ENCODE results near the gene USP4. TPM values are rescaled to one million over a fixed set of nuclear protein-coding genes. Genes with fewer than 3 reads are reported as not detected.
"Not testable (repeated sequence)": the region's sequence is repeated elsewhere in the genome, so short reads cannot be mapped to it uniquely, and the experiment has no call there.

The USP4 gene
- total RNA-seq, 1 donor from 2014 or later: 78.6 TPM

DNA sequence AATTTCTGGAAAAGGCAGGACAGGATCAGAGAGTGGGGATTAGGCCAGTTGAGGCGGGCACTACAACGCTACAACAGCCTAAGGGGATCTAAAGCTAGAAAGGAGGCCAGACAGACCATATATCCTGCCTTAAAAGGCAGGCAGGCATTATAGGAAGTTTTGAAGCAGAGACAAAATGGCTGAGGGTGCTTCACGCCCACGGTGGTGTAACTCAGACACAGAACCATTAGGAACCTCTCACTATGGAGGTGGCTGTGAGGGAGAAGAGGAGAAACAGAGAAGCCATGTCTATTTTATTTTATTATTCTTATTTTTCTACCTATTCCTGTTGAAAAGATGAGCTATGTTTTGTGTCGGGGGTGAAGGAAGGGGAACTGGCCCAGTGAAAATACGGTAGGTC lies 2.1 kb upstream of the USP4 start:
- intact Hi-C loops (cut with micrococcal nuclease): loop anchor here (2.0 to 5.0 kb wide), 3 partner anchors 85 to 247 kb away; partner anchors contain the start of genes CCDC71, NICN1 and QRICH1
- DNase-seq (ENCODE audit: low spot score): no peak
- H3K27ac Mint-ChIP-seq: peak overlapping the region; percentile 89
- H3K27me3 Mint-ChIP-seq (ENCODE audit: low read depth): no peaks in the 10 kb centered on the region
- H3K9me3 Mint-ChIP-seq: no peaks in the 10 kb centered on the region
- H3K4me1 Mint-ChIP-seq (ENCODE audit: low read depth): peaks cover 37% of the 10 kb centered on the region
- H3K4me3 Mint-ChIP-seq (ENCODE audit: low read depth): peak overlapping the region; percentile 43
- peaks cover 11% of the 10 kb centered on the region for H3K36me3 Mint-ChIP-seq (ENCODE audit: low read depth)

DNA sequence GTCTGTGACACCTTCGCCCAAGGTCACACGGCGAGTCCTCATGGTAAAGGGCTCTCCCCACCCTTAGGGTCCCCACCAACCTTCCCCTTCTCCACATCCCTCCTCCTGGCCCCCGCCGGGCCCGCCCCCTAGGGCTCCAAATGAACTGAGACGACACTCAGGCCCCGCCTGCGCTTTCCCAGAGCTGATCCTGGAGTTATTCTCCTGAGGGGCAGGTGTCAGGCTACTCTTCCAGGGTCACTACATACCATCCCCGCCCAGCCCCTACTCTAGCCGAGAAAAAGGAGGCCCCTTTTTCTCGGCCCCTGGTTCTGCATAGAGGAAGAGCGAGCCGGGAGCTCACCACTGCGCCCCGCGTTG lies 292 bp downstream of the USP4 start:
- intact Hi-C loops (cut with micrococcal nuclease): no loop called here
- peaks cover 28% of the 10 kb centered on the region for H3K36me3 Mint-ChIP-seq (ENCODE audit: low read depth)

DNA sequence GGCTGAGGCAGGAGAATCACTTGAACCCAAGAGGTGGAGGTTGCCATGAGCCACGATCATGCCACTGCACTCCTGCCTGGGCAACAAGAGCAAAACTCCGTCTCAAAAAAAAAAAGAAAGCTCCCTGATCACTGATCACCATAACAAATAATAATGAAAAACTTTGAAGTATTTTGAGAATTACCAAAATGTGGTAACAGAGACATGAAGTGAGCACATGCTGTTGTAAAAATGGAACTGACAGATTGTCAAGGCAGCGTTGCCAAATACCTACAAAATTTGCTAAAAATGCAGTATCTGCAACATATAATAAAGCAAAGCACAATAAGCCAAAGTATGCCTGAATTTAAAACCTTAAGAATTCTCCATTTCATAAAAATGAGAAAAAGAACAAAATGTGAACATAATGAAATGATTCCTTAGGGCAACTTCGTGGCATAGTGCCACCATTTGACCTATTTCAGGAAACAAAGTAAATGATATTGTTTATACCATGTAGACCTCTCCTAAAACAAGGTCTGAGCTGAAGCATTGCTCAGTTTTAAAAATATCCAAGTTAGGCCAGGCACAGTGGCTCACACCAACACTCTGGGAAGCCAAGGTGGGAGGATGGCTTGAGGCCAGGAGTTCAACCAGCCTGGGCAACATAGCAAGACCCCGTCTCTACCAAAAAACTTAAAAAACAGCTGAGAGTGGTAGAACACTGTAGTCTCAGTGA lies 5.8 kb downstream of the USP4 start:
- Mint-ChIP-seq H3K27me3 (ENCODE audit: low read depth) (no peaks in the 10 kb centered on the region), H3K27ac (peak overlapping the region; percentile 22), H3K36me3 (ENCODE audit: low read depth) (peaks cover 67% of the 10 kb centered on the region), H3K9me3 (no peaks in the 10 kb centered on the region), H3K4me3 (ENCODE audit: low read depth) (no peak overlapping the region), H3K4me1 (ENCODE audit: low read depth) (peaks cover 20% of the 10 kb centered on the region)
- DNase-seq (ENCODE audit: low spot score): no peak
- intact Hi-C loops (cut with micrococcal nuclease): no loop called here

More for the DNA sequence above, 292 bp downstream of the USP4 start:
- no peaks in the 10 kb centered on the region for H3K9me3 Mint-ChIP-seq
- DNase-seq (ENCODE audit: low spot score): peak; percentile 31
- peak overlapping the region; percentile 95 for H3K4me3 Mint-ChIP-seq (ENCODE audit: low read depth)
- H3K27me3 Mint-ChIP-seq (ENCODE audit: low read depth): no peaks in the 10 kb centered on the region
- H3K27ac Mint-ChIP-seq: peak overlapping the region; percentile 96
- H3K4me1 Mint-ChIP-seq (ENCODE audit: low read depth): peaks cover 33% of the 10 kb centered on the region

DNA sequence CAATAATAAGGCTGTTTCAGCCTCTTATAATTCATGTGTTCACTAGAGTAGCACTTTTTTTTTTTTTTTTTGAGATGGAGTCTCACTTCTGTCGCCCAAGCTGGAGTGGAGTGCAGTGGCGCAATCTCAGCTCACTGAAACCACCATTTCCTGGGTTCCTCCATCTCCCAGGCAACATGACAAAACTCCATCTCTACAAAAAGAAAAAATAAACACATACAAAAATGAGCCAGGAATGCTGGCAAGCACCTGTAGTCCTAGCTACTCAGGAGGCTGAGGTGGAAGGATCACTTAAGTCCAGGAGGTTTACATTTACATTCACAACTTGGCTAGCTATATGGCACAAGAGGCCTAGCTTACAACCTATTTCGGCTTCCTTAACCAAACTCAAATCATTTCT lies 6.8 kb downstream of the USP4 start:
- no peak overlapping the region for H3K27ac Mint-ChIP-seq
- no peaks in the 10 kb centered on the region for H3K9me3 Mint-ChIP-seq
- no peaks in the 10 kb centered on the region for H3K27me3 Mint-ChIP-seq (ENCODE audit: low read depth)
- DNase-seq (ENCODE audit: low spot score): no peak
- H3K4me1 Mint-ChIP-seq (ENCODE audit: low read depth): peaks cover 12% of the 10 kb centered on the region
- no peak overlapping the region for H3K4me3 Mint-ChIP-seq (ENCODE audit: low read depth)
- peaks cover 66% of the 10 kb centered on the region for H3K36me3 Mint-ChIP-seq (ENCODE audit: low read depth)
- intact Hi-C loops (cut with micrococcal nuclease): no loop called here

DNA sequence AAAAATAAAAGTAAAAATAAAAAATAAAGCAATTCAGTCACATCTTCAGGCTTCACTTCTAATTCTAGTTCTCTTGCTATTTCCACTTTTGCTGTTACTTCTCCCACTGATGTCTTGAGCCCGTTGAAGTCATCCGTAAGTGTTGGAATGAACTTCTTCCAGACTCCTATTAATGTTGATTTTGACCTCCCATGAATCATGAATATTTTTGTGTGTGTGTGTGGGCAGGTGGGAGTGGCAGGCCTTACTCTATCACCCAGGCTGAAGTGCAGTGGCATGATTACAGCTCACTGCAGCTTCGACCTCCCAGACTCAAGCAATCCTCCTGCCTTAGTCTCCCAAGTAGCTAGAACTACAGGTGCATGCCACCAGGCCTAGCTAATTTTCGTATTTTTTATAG lies 10.7 kb downstream of the USP4 start:
- Mint-ChIP-seq H3K9me3 (no peaks in the 10 kb centered on the region), H3K4me3 (ENCODE audit: low read depth) (no peak overlapping the region), H3K36me3 (ENCODE audit: low read depth) (peaks cover 69% of the 10 kb centered on the region), H3K27me3 (ENCODE audit: low read depth) (no peaks in the 10 kb centered on the region), H3K4me1 (ENCODE audit: low read depth) (peaks cover 8% of the 10 kb centered on the region), H3K27ac (no peak overlapping the region)
- intact Hi-C loops (cut with micrococcal nuclease): no loop called here
- DNase-seq (ENCODE audit: low spot score): no peak

DNA sequence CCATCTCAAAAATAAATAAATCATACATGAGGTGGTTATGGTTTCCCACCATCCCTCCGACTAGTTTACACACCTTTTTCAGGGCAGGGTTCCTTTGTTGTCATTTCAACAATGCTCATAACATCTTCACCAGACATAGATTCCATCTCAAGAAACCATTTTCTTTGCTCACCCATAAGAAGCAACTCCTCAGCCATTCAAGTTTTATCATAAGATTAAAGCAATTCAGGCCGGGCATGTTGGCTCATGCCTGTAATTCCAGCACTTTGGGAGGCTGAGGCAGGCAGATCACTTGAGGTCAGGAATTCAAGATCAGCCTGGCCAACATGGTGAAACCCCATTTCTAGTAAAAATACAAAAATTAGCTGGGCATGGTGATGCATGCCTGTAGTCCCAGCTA lies 11.5 kb downstream of the USP4 start:
- H3K27me3 Mint-ChIP-seq (ENCODE audit: low read depth); DNase-seq (ENCODE audit: low spot score); H3K4me1 Mint-ChIP-seq (ENCODE audit: low read depth); intact Hi-C loops (cut with micrococcal nuclease); H3K4me3 Mint-ChIP-seq (ENCODE audit: low read depth); H3K27ac Mint-ChIP-seq; H3K9me3 Mint-ChIP-seq: not testable (repeated sequence)
- peaks cover 69% of the 10 kb centered on the region for H3K36me3 Mint-ChIP-seq (ENCODE audit: low read depth)

DNA sequence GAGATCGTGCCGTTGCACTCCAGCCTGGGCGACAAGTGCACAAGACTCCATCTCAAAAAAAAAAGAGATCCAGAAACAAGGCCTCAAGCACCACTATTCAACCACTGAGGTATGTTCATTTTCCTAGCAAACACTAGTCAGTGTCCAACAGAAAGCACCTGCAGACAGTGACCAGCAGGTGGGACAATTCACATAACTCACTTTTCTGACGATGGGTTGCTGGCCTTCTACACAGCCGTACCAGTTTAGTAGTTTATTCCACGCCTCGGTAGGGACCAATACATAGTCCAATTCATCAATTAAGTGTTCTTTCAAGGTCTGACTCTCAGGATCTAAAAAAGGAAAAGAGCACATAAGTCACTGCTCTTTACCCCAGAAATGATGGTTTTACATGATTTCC lies 12.4 kb downstream of the USP4 start:
- Mint-ChIP-seq H3K4me1 (ENCODE audit: low read depth) (no peaks in the 10 kb centered on the region), H3K9me3 (no peaks in the 10 kb centered on the region), H3K27ac (no peak overlapping the region), H3K4me3 (ENCODE audit: low read depth) (no peak overlapping the region), H3K27me3 (ENCODE audit: low read depth) (no peaks in the 10 kb centered on the region), H3K36me3 (ENCODE audit: low read depth) (peaks cover 62% of the 10 kb centered on the region)
- intact Hi-C loops (cut with micrococcal nuclease): no loop called here
- no peak for DNase-seq (ENCODE audit: low spot score)

DNA sequence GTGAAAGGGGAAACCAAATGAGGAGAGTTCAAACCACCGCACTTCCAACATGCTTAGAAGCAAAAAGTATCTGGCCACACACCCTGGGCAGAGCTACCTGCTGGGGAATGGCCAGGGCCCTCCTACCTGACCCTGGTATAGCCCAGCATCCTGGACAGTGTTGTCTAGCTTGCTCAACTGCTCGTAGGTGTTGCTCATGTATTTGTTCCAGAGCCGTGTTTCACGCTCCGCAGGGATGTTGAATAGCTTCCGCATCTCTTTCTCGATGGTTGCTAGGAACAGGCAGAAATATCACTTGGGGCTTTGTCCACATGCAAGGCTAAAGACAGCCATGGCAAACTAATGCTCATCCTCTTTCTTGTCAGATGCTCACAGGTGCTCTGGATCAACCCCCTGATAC lies 15.1 kb downstream of the USP4 start:
- Mint-ChIP-seq H3K4me1 (ENCODE audit: low read depth) (no peaks in the 10 kb centered on the region), H3K9me3 (no peaks in the 10 kb centered on the region), H3K4me3 (ENCODE audit: low read depth) (no peak overlapping the region), H3K36me3 (ENCODE audit: low read depth) (peaks cover 74% of the 10 kb centered on the region), H3K27me3 (ENCODE audit: low read depth) (no peaks in the 10 kb centered on the region), H3K27ac (no peak overlapping the region)
- DNase-seq (ENCODE audit: low spot score): no peak
- intact Hi-C loops (cut with micrococcal nuclease): no loop called here

DNA sequence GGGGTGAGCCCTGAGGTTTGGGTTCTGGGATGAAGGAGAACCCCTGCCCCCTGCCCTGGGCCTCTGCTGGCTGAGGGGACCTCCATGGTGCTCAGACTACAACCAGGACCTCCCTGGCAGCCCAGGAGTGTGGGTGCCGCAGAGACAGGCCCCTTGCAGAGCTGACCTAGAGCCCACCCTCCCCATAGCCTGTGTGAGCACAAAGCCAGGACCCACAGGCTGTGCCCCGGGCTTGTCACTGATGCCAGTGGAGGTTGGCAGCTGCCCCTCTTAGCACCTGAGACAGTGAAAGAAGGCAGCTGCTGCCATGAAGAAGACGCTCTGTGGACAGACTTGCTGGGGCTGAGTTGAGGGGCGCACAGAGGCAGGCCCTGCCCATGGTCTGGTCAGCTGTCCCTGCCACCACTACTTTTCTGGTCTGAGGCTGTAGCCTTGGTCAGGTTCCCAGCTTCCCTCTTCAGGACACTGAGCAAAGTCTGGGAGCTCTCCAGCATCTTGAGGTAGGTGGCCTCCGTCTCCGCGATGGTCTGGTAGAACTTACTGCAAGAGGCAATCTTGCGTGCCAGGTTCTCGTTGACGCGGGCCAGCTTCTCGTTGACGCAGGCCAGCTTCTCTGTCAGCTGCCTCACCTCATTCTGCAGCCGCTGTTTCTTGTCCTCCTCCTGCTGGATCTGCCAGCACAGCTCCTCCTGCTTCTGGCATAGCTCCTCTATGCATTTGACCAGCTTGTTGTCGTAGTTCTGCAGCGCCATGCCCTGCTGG lies 23.0 kb downstream of the USP4 start:
- Mint-ChIP-seq H3K27me3 (ENCODE audit: low read depth) (no peaks in the 10 kb centered on the region), H3K27ac (no peak overlapping the region), H3K9me3 (no peaks in the 10 kb centered on the region), H3K4me3 (ENCODE audit: low read depth) (no peak overlapping the region), H3K36me3 (ENCODE audit: low read depth) (peaks cover 61% of the 10 kb centered on the region), H3K4me1 (ENCODE audit: low read depth) (no peaks in the 10 kb centered on the region)
- DNase-seq (ENCODE audit: low spot score): no peak
- intact Hi-C loops (cut with micrococcal nuclease): no loop called here

DNA sequence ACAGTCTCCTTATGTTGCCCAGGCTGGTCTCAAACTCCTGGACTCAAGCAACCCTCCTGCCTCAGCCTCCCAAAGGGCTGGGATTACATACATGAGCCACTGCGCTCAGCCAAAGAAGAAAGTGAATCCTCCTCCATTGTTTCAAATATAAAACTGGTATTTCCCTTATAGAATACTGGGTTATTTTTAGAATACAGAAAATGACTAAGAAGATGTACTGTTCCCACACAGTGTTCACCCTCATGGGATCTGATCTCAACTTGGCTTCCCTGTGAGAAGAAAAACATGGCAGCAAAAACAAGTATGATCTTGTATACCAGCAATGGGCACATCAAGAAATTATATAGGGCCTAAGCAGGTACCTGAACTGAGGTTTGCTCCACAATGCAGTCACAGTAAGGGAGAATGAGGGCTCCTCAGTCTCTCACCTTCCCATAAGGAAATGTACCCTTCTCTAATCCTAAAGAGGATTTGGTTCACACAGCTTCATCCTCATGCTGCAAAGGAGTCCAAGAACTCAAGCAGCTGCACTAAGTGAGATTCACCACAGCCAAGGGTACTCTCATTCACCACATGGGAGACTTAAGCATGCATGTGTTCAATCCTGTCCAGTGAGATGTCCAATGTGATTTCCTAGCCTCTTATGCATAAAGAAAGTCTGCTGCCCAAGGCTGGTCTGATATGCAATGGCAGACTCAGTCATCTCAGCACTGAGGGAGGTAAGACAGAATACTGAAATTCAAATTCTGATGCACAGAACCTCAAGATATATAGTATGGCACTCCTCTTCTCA lies 25.8 kb downstream of the USP4 start:
- peaks cover 54% of the 10 kb centered on the region for H3K36me3 Mint-ChIP-seq (ENCODE audit: low read depth)

DNA sequence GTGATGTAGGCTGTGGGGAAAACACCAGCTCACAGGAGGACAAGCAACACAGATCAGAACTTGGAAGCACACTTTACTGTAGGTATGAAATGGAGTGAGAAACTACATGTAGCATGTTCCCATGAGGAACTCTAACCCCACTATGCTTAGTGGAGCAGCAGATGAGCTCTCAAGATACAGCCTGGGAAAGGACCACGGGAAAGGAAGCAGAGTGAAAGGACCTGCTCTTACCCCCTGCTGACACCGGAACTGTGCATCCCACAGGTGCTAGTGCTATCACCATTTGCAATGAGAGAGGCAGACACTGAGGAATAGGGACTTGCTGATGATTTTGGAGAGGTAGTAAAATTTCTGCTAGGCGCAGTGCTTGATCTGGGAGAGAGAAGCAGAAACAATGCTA lies 28.6 kb downstream of the USP4 start:
- no peak overlapping the region for H3K4me3 Mint-ChIP-seq (ENCODE audit: low read depth)
- no peaks in the 10 kb centered on the region for H3K27me3 Mint-ChIP-seq (ENCODE audit: low read depth)
- peaks cover 57% of the 10 kb centered on the region for H3K36me3 Mint-ChIP-seq (ENCODE audit: low read depth)
- intact Hi-C loops (cut with micrococcal nuclease): no loop called here
- no peak for DNase-seq (ENCODE audit: low spot score)
- H3K4me1 Mint-ChIP-seq (ENCODE audit: low read depth): no peaks in the 10 kb centered on the region
- H3K9me3 Mint-ChIP-seq: no peaks in the 10 kb centered on the region
- no peak overlapping the region for H3K27ac Mint-ChIP-seq

More for the DNA sequence above, 25.8 kb downstream of the USP4 start:
- H3K27ac Mint-ChIP-seq: peak overlapping the region; percentile 28
- no peaks in the 10 kb centered on the region for H3K27me3 Mint-ChIP-seq (ENCODE audit: low read depth)
- no peak for DNase-seq (ENCODE audit: low spot score)
- intact Hi-C loops (cut with micrococcal nuclease): no loop called here
- no peak overlapping the region for H3K4me3 Mint-ChIP-seq (ENCODE audit: low read depth)
- no peaks in the 10 kb centered on the region for H3K9me3 Mint-ChIP-seq
- no peaks in the 10 kb centered on the region for H3K4me1 Mint-ChIP-seq (ENCODE audit: low read depth)

DNA sequence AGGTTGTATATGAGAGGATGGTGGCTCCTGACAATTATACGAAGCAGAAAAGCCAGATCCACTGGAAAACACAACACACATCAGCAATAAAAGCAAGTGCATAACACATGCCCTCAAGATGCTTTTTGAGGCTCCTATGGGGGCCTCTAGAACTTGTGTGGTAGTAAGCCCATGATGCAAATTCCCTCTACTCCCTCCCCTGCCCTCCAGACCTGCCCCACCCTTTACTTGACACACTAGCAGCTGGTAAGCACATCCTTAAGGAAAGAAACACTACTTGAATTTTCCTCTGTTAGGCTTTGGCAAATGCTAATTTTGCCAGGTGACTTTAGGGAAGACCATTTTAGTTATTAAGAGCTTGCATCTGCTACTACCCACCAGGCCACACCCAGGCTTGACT lies 29.2 kb downstream of the USP4 start:
- no peak for DNase-seq (ENCODE audit: low spot score)
- peaks cover 60% of the 10 kb centered on the region for H3K36me3 Mint-ChIP-seq (ENCODE audit: low read depth)
- H3K27me3 Mint-ChIP-seq (ENCODE audit: low read depth): no peaks in the 10 kb centered on the region
- H3K4me3 Mint-ChIP-seq (ENCODE audit: low read depth): no peak overlapping the region
- H3K27ac Mint-ChIP-seq: no peak overlapping the region
- H3K4me1 Mint-ChIP-seq (ENCODE audit: low read depth): no peaks in the 10 kb centered on the region
- no peaks in the 10 kb centered on the region for H3K9me3 Mint-ChIP-seq
- intact Hi-C loops (cut with micrococcal nuclease): no loop called here

DNA sequence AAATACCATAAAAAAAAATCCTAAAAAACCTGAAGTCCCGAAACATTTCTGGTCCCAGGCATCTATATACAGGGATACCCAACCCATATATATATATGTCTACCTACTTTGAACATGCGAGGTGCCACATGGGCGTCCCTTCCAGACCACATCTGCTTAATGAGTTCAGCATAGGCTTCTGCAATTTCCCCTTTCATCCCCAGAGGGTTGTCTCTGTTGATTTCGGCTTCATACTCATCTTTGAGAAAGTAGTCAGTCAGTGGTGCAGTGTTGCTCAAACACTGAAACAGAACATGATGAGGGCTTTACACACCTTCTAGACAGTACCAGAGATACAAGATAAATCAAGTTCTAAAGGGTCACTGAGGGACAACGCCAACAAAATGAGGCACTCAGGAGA lies 34.2 kb downstream of the USP4 start:
- no peak overlapping the region for H3K4me3 Mint-ChIP-seq (ENCODE audit: low read depth)
- H3K36me3 Mint-ChIP-seq (ENCODE audit: low read depth): peaks cover 67% of the 10 kb centered on the region
- H3K27me3 Mint-ChIP-seq (ENCODE audit: low read depth): no peaks in the 10 kb centered on the region
- intact Hi-C loops (cut with micrococcal nuclease): no loop called here
- no peak overlapping the region for H3K27ac Mint-ChIP-seq
- no peaks in the 10 kb centered on the region for H3K9me3 Mint-ChIP-seq
- DNase-seq (ENCODE audit: low spot score): no peak
- peaks cover 1% of the 10 kb centered on the region for H3K4me1 Mint-ChIP-seq (ENCODE audit: low read depth)

Data from activated T-helper 2 cell treated with anti-CD3 and anti-CD28 coated beads, Interferon-gamma antibody, Interleukin-2, Interleukin-4, amounts not matched to agents 10 μg/mL and 5 μg/mL and 100 μg/mL, durations not matched to agents 14 hours and 24 hours and 36 hours (primary cell).